ENCODE data around the gene PCDHA4.

PCDHA4 gene

GRCh38 chr5:140862441-140863295 is 55.8 kb downstream of the PCDHA4 start:
- no peak for DNase-seq

Data from activated naive CD4-positive, alpha-beta T cell (primary cell).